Activated naive CD4-positive, alpha-beta T cell treated with Interleukin-2 at 50 U/mL for 16 hours (primary cell): ENCODE data around the gene COL4A3.

ENCODE experiments used
- DNase-seq: peaks from one replicate; pipeline ENCODE4 v3.0.0-alpha.2; 2020

The COL4A3 gene

DNA sequence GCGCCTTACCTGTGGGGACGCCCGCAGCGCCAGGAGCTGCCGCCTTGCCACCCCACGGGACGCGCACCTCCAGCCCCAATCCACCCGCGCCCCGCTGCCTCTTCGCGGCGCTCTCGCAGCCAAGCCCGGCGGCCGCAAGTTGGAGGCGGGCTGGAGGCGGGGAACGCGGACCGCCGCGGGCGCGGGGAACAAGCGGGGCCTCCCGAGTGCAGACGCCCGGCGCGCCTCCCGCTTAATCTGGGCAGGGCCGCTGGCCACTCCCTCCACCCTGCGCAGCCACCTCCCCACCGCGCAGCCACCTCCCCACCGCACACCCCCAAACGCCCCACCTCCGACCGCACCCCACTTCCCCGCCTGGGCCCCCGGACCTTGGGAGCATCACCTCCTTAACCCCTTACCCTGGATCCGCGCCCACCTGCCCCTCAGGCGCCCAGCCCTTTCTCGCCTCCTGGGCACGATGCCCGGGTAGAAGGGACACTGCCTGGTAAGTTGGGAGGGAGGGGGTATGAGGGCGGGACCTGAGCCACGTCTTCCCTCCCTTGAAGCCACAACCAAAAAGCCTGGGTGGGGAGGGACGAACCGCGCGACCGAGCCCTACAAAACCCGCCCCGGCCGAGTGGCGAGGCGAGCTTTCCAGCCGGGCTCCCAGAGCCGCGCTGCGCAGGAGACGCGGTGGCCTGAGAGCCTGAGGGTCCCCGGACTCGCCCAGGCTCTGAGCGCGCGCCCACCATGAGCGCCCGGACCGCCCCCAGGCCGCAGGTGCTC is at the start of gene COL4A3, which contains the start of gene COL4A4:
TSS of gene COL4A3 (plus strand) at position 627 of the 765 bp plus-strand sequence. CDS start at position 730, 103 bp downstream.
TSS of gene COL4A4 (minus strand) at position 208 of the 765 bp plus-strand sequence. CDS start 16,722 bp downstream, outside the sequence.
- DNase-seq = no peak

DNA sequence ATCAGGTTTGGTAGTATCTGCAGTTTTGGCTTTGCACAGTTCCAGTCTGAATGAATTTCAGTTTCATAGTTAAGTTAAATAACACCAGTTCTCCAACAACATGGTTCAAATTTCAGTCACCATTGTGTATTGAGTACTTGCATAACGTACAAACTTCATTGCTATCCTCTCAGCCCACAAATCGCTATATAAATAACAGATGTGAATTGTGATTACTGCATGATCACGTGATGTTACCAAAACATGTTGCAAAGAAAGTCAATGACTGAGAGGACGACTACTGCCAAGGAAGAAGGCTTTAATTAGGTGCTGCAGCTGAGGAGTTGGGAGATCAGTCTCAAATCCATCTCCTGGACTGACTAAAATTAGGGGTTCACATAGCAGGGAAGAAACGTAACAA is 48.7 kb upstream of the COL4A3 start:
- no peak for DNase-seq

GRCh38 chr2:227117027-227117426 is 47.4 kb upstream of the COL4A3 start:
- DNase-seq = no peak

- DNase-seq = no peak
These were observed 46.6 kb upstream of the COL4A3 start for GRCh38 chr2:227117852-227118251.

GRCh38 chr2:227118353-227118752 is 46.1 kb upstream of the COL4A3 start:
- no peak for DNase-seq

- DNase-seq = no peak
These were observed 40.7 kb upstream of the COL4A3 start for GRCh38 chr2:227123697-227124096.

DNA sequence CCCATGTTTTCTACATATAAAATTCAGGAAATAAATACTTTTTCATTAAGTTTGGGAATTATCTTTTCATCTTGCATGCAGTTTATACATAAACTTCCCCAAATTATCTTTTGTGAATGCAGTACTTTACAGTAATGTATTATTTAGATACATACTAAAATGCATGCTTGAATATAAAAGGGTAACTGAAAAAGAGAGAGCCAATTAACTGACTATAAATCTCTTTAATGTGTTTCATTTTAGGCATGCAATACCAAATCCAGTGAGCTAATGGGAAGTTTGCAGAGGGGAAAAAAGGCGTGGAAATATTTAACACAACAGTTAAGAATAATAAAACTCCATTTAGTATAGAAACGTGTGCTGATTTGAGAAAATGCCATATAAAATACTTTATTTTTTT is 39.6 kb upstream of the COL4A3 start:
- DNase-seq = no peak

GRCh38 chr2:227125506-227125905 is 38.9 kb upstream of the COL4A3 start:
- no peak for DNase-seq

GRCh38 chr2:227127201-227127600 is 37.2 kb upstream of the COL4A3 start:
- no peak for DNase-seq

DNA sequence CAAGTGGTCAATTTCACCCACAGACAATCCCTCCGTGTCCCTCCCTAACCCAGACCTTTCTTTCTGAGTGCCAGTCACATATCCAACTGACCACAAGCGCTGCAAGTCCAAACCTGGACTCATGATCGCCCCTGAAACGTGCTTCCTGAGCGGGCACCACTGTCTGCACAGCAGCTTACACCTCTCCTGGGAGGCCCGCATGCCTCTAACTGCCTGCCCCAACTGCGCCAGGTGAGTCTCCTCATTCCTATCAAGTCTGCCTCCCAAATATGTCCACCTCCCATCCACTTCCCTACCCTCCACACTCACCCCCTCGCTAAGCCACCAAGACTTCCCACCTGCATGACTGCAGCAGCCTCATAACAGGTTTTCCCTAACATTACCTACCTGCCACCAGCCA is 33.8 kb upstream of the COL4A3 start:
- no peak for DNase-seq

- DNase-seq = no peak
These were observed 31.4 kb upstream of the COL4A3 start for GRCh38 chr2:227132986-227133385.

DNA sequence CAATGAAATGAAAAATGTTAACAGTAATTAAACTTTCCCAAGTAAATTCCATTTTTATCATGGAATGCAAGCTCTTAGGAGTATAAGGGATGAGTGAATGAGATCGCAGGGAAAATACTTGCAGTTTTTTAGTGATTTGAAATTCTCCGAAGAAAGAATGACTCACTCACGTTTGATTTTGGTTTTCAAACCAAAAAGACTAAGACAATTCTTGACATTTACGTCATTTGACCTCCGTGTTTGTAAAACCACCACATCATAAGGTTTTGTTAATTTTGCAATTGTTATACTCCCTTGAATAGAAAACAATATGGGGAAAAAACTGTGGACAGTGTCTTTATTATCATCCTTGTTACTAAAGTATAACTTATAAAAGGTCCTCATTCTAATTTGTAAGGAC is 29.8 kb upstream of the COL4A3 start:
- DNase-seq = no peak

DNA sequence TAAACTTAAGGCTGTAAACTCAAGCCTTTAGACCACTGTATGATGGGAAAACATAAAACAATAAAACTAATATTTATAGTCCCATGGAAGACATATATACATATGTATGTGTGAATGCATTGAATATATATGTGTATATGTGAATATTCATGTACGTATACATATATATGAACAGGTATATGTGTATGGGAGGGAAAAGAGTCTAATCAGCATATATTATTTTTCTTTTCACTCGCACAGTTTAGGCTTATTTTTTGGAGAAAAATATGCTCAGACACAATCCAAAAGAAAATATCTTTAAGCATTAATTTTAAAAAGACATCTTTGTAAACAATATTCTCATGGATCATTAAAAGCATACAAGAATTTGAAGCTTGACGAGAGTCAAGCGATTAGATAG is 23.1 kb upstream of the COL4A3 start:
- DNase-seq = no peak

DNA sequence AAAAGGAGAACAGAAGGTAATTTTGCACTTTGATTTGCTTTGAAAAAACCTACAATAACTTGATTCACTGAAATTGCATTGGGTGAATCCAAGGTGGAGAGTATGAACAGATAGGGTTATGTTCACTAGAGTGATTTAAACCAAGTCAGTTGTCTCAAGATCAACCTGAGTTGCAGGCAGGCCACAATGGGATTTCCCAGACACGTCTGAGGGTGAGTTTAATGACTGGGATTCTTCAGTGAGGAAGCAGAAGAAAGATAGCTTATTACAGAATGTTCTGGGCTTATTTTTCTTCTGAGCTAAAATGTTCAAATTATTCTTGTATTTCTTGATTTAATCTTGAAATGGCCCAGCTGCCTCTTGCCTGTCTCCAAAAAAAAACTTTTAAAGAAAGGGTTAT is 20.5 kb upstream of the COL4A3 start:
- no peak for DNase-seq

- no peak for DNase-seq
These were observed 18.0 kb upstream of the COL4A3 start for GRCh38 chr2:227146456-227146855.

DNA sequence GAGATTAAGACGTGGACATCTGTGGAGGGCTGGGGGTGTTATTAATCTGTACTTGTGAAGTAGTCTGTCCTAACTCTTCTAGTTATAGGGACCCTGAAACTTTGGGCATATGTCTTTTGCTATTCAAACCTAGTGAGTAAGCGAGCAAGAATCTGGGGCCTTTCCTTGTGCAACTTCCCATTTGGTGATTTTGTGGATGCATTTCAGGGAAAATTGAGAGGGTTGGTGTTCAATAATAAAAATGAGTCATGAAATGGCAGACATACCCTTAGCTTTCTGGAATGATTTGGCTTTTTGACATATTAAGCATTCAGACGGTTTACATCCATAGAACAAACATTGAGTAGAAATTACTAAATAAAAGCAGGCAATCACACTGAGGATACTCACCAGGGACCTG is 17.4 kb upstream of the COL4A3 start:
- DNase-seq = no peak

DNA sequence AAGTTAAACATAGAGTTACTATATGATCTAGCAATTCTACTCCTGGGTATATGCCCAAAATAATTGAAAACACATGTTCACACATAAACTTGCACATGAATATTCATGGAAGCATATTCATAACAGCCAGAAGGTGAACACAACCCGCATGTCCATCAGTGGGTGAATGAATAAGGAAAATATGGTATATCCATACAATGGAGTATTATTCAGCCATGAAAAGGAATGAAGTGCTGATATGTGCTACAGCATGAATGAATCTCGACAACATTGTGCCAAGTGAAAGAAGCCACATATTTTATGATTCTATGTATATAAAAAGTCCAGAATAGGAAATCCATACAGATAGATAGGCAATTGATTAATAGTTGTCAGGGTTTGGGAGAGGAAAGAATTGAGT is 16.3 kb upstream of the COL4A3 start:
- DNase-seq = no peak

DNA sequence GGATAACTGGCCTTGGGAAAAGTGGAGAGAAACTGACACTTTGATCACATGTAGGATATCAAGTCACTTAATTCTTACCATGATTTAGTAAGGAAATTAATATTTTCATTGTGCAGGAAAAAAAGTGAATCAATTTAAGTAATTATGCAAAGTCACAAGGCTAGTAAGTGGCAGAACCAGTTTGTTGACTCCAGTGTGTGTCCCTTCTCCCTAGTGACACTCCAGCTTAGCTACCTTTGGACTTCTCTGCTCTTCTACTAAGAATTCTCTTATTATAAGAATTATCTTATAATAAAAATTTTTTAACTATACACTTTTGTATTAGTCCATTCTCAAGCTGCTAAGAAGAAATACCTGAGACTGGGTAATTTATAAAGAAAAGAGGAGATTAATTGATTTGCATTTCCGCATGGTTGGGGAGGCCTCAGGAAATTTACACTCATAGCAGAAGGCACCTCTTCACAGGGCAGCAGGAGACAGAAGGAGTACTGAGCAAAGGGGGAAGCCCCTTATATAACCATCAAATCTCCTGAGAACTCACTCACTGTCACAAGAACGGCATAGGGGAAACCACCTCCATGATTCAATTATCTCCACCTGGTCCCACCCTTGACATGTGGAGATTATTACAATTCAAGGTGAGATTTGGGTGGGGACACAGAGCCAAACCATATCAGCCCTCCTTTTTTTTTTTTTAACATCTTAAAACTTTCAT is 14.0 kb upstream of the COL4A3 start:
- DNase-seq = no peak

DNA sequence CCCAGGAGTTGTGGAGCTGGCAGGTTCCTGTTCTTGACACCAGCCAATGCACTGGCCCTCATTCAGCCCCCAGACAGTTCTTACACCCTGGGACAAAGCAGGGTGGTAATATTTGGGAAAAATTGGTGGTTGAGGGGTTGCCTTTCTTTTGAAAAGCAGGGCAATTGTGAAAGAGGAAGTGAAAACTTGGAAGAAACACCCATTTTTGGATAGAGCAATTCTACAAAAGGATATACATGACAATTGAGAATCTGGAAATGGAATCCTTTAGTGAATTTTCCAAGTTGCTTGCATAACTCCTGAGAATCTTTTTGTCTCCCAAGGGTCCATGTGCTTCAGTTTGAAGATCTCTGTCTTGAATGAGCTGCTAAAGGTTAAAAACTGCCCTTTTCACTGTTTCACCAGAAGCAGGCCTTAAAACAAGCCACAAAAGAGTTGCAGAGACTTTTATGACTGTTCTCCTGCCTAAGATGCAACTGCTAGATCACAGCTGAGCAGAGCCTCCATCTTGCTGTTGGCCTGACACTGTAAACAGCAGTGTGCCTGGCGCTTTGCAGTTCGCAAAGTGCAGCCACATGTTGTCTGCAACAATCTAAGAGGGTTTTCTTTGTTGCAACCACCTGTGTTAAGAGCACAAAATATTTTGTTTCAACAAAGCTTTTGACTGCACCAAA is 12.2 kb upstream of the COL4A3 start:
- no peak for DNase-seq

GRCh38 chr2:227153307-227153706 is 11.1 kb upstream of the COL4A3 start:
- no peak for DNase-seq

GRCh38 chr2:227153758-227154486 is 10.5 kb upstream of the COL4A3 start:
- no peak for DNase-seq

DNA sequence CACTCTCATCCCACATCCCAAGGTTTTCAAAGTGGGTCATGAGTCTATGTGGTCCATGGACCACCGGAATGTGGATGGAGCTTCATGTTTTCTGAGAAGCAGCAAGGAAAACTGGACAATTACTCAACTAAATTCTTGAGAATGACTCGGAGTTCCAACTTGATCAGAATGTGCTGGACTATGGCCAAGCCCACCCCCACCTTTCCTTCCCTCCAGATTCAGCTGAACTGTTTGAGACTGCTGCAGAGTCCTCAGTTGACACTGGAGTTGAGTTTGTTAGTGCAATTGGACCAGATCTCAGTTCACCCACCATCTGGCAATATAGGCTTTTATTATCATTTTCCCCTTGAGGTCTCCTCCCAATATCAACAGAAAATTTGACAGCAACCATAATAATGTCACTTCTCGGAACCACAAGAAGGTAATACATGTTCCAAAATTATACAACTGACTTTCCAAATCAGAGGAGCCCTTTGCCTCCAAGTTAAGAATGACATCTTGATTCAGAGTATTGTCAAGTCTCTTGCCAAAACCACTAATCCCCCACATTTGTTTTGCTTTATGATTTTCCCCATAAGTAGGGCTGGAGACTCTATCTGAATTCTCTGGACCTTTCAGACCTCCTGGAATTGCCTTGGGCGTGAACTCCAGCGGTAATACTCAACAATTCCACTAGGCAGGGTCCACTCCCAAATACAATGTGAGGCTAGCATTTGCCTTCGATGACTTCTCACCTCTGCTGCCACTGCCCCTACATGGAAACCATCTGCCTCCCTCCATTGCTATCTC is 9.2 kb upstream of the COL4A3 start:
- no peak for DNase-seq
